ENCODE data around the gene EBF3.

DNA sequence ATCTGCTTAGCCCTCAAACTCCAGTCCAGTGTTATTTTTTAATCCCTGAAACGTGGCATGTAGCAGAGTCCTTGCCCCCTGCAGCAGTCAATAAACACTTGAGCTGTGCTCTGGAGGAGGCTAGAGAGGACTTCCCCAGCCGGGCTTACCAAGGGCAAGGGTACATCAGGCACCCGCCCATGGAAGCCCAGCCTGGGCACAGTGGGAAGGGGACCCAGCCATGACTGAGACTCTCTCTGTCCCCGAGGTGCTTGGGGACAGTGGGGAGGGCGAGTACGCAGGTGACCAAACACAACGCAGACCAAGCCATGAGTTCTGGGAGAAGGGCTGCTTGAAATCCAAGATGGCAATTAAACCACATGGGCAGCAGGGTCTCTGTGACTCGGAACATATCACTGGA, 45.2 kb downstream of the EBF3 start:
- TF ChIP-seq POLR2AphosphoS5 (IDR thresholded peaks at IDR 0.05) (no peak), CTCF (IDR thresholded peaks at IDR 0.05) (no peak), POLR2A (IDR thresholded peaks at IDR 0.05) (no peak)
